Mesothelial cell of epicardium (in vitro differentiated cells): Measurements from ENCODE around the gene RCL1. TPM values are rescaled to one million over a fixed set of nuclear protein-coding genes. Genes with fewer than 3 reads are reported as not detected.

ENCODE experiments used
- DNase-seq, 2 experiments: peaks; one replicate each; pipeline ENCODE4 v3.0.0; 2021; ENCODE audit warnings: low spot score in 2 of 2; ENCODE audit not compliant: unreplicated experiment in 2 of 2
- H3K27ac Mint-ChIP-seq: 2 replicates; pipeline ENCODE4 v1.8.0; 2021; ENCODE audit warnings: mixed read lengths
- H3K27me3 Mint-ChIP-seq: 2 replicates; pipeline ENCODE4 v1.8.0; 2021; ENCODE audit warnings: low read depth, mixed read lengths
- H3K36me3 Mint-ChIP-seq: 2 replicates; pipeline ENCODE4 v1.8.0; 2021; ENCODE audit warnings: mixed read lengths
- H3K4me1 Mint-ChIP-seq: 2 replicates; pipeline ENCODE4 v1.8.0; 2021; ENCODE audit warnings: mixed read lengths
- H3K4me3 Mint-ChIP-seq: 2 replicates; pipeline ENCODE4 v1.8.0; 2021; ENCODE audit warnings: mild to moderate bottlenecking, moderate library complexity, mixed read lengths
- H3K9me3 Mint-ChIP-seq: 2 replicates; pipeline ENCODE4 v1.8.0; 2021; ENCODE audit warnings: mixed read lengths
- CTCF ChIP-seq: fragments of 200-600 bp; sonication (generic); IDR thresholded peaks from one replicate; pipeline ENCODE4 v1.5.0; 2021; ENCODE audit warnings: antibody characterized with exemption; ENCODE audit not compliant: unreplicated experiment
- total RNA-seq: library from RNA; stranded (reverse); gene quantifications from 3 replicates; pipeline ENCODE4 v1.2.1, GENCODE V29; 2021

RCL1 gene
- total RNA-seq, 1 donor from 2014 or later, result 21.2 TPM

- peaks cover 42% of the 10 kb centered on the region for H3K36me3 Mint-ChIP-seq
Observed at GRCh38 chr9:4859035-4859434, 66.3 kb downstream of the RCL1 start.

GRCh38 chr9:4860383-4860782 lies 67.6 kb downstream of the RCL1 start:
- TF ChIP-seq CTCF, result no peak
- no peak for DNase-seq
- peaks cover 8% of the 10 kb centered on the region for H3K9me3 Mint-ChIP-seq
- H3K4me3 Mint-ChIP-seq, result no peak overlapping the region
- H3K4me1 Mint-ChIP-seq, result peaks cover 1% of the 10 kb centered on the region
- H3K27ac Mint-ChIP-seq, result no peak overlapping the region
- no peaks in the 10 kb centered on the region for H3K27me3 Mint-ChIP-seq
- peaks cover 38% of the 10 kb centered on the region for H3K36me3 Mint-ChIP-seq

More at GRCh38 chr9:4859035-4859434, 66.3 kb downstream of the RCL1 start:
- no peak for TF ChIP-seq CTCF
- no peak overlapping the region for H3K27ac Mint-ChIP-seq
- no peak for DNase-seq
- peaks cover 8% of the 10 kb centered on the region for H3K9me3 Mint-ChIP-seq
- H3K4me3 Mint-ChIP-seq, result no peak overlapping the region
- H3K4me1 Mint-ChIP-seq, result no peaks in the 10 kb centered on the region
- H3K27me3 Mint-ChIP-seq, result no peaks in the 10 kb centered on the region

- no peak for DNase-seq
- Mint-ChIP-seq H3K4me1 (peaks cover 1% of the 10 kb centered on the region), H3K36me3 (peaks cover 35% of the 10 kb centered on the region), H3K9me3 (peaks cover 8% of the 10 kb centered on the region), H3K27ac (no peak overlapping the region), H3K27me3 (no peaks in the 10 kb centered on the region), H3K4me3 (no peak overlapping the region)
- no peak for TF ChIP-seq CTCF
Observed at GRCh38 chr9:4861145-4861544, 68.4 kb downstream of the RCL1 start.

- Mint-ChIP-seq H3K4me3 (no peak overlapping the region), H3K27ac (no peak overlapping the region), H3K4me1 (peaks cover 1% of the 10 kb centered on the region), H3K9me3 (peaks cover 8% of the 10 kb centered on the region), H3K36me3 (peaks cover 28% of the 10 kb centered on the region), H3K27me3 (no peaks in the 10 kb centered on the region)
- no peak for TF ChIP-seq CTCF
- no peak for DNase-seq
Observed at GRCh38 chr9:4861736-4862451, 69.2 kb downstream of the RCL1 start.

GRCh38 chr9:4862506-4863250 lies 69.9 kb downstream of the RCL1 start:
- H3K4me1 Mint-ChIP-seq, result peaks cover 1% of the 10 kb centered on the region
- H3K27ac Mint-ChIP-seq, result no peak overlapping the region
- no peak overlapping the region for H3K4me3 Mint-ChIP-seq
- H3K9me3 Mint-ChIP-seq, result peaks cover under 1% of the 10 kb centered on the region
- H3K36me3 Mint-ChIP-seq, result peaks cover 21% of the 10 kb centered on the region
- TF ChIP-seq CTCF, result no peak
- H3K27me3 Mint-ChIP-seq, result no peaks in the 10 kb centered on the region
- DNase-seq, result no peak
